AG09319 (cell line): ENCODE results near the gene SRGN.

Experiments used
- DNase-seq: peaks from one replicate; pipeline ENCODE4 v3.0.0-alpha.2; 2010; ENCODE audit warnings: low read depth; ENCODE audit errors: extremely low read depth
- TF ChIP-seq, protein P1 (sequence below): IDR thresholded peaks from 2 replicates; pipeline ENCODE4 v1.5.1; 2011; ENCODE audit warnings: low read depth, mild to moderate bottlenecking, inconsistent platforms, low read length, moderate library complexity

SRGN gene

DNA sequence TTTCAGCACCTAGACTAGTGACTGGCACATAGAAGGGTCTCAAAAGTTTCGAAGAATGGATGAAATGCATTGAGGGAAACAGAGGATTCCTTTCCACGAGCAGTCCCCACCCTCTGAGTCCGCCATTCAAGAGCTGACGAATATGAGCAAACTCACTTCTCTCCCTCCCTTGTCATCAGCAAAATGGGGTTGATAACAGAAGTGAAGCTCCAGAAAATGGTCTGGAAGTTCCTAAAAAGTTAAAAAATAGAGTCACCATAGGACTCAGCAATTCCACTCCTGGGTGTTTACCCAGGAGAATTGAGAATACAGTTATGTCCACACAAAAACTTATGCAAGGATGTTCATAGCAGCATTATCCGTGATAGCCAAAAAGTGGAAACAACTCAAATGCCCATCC lies 25.0 kb upstream of the SRGN start:
- DNase-seq: no peak
- TF ChIP-seq, protein P1, sequence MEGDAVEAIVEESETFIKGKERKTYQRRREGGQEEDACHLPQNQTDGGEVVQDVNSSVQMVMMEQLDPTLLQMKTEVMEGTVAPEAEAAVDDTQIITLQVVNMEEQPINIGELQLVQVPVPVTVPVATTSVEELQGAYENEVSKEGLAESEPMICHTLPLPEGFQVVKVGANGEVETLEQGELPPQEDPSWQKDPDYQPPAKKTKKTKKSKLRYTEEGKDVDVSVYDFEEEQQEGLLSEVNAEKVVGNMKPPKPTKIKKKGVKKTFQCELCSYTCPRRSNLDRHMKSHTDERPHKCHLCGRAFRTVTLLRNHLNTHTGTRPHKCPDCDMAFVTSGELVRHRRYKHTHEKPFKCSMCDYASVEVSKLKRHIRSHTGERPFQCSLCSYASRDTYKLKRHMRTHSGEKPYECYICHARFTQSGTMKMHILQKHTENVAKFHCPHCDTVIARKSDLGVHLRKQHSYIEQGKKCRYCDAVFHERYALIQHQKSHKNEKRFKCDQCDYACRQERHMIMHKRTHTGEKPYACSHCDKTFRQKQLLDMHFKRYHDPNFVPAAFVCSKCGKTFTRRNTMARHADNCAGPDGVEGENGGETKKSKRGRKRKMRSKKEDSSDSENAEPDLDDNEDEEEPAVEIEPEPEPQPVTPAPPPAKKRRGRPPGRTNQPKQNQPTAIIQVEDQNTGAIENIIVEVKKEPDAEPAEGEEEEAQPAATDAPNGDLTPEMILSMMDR: no peak

DNA sequence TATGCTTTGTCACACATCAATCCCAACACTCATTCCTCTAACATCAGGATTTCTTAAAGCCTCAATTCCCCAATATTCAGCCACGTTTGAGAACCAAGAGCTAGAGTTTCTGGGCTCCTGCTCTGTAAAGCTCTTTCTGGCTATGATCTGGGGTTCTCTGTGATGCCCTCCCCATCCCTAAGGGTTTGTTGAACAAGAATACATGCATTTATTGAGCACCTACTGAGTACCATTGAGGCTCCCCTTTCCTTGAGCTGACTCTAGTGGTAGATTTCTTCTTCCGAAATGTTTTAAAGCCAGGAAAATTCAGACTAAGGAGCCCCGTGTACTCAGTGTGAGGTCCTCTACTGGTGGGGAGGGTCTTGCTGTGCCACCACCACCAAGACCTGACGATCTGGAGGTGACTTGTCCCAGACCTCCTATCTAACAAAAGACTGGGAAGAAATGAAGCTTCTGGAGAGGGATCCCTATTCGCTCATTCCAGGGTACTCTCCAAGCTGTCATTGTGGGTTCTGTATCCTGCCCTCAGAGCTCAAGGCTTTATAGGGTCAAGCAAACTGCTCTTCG lies 23.1 kb upstream of the SRGN start:
- TF ChIP-seq, protein P1: no peak
- DNase-seq: no peak

DNA sequence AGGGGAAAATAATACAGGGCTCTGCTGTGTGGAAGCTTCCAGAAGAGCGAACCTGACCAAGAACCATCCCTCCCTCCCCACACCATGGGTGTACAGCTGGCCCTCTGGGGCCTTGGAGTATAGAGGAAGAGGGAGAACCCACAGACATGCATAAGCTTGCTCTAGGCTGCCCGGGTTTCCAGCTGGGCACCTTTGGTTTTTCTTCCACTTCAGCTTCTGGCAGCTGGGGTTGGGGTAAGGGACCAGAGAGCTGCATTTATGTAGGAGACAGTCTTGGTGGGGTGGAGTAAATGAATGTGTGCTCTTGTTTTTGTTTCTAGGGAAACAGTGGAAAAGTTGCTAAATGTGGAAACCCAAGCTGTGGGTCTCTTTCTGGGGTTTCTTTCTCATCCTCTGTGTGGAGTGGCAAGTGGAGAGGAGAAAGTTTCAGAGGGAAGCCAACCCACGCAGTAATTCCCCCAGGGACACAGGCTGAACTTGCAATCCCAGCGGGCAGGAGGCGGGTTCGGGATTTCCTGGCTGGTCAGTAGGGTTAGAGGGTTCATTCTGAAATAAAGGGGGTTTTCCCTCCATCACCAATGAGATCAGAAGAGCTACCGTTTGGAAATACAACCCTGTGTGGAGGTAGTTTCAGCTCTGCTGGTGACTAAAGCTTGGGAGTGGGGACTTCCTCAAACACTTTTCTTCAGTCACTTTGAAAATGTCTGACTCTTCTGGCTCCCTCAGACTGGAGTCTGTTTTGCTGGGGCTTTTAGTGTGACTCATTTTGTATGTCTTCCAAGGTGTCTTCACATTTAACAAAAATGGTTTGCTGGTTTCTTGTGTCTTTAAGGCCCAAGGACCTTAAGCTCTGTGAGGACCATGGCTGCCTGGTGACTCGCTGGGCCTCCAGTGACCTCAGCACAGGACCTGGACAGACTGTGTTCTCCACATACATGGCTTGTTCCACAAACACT lies 22.2 kb upstream of the SRGN start:
- TF ChIP-seq, protein P1: no peak
- no peak for DNase-seq

DNA sequence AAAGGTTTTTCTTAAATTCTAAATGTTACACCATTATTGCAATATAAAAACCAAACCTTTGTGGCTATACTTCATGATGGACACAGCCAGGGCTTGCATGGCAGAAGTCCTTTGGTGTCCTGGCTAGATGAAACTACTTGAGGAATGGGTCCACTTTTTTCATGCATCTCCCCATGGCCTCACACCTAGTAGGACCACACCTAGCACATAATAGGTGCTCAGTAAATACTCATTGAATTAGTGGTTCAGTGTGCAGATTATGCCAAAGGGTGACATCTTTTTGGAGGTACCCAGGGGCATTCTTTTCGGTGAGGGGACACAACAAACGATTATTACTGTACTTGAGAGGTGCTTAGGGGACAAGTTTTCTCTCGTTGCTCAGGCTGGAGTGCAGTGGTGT lies 20.7 kb upstream of the SRGN start:
- TF ChIP-seq, protein P1: no peak
- no peak for DNase-seq

DNA sequence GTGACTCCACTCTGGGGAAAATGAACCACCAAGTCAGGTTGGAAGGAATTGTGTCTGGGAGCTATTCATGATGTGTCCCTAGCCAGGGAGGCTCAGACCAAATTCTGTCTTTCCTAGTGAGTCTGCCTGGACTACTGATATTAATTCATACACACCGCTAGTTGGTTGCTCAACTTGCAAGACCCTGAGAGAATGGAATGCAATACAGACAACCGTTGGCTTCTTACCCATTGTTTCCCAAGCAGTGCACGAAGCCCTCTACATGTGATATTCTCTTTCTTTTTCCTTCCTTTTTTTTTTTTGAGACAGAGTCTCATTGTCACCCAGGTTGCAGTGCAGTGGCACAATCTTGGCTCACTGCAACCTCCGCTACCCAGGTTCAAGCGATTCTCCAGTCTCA lies 19.4 kb upstream of the SRGN start:
- DNase-seq: no peak
- TF ChIP-seq, protein P1: no peak

DNA sequence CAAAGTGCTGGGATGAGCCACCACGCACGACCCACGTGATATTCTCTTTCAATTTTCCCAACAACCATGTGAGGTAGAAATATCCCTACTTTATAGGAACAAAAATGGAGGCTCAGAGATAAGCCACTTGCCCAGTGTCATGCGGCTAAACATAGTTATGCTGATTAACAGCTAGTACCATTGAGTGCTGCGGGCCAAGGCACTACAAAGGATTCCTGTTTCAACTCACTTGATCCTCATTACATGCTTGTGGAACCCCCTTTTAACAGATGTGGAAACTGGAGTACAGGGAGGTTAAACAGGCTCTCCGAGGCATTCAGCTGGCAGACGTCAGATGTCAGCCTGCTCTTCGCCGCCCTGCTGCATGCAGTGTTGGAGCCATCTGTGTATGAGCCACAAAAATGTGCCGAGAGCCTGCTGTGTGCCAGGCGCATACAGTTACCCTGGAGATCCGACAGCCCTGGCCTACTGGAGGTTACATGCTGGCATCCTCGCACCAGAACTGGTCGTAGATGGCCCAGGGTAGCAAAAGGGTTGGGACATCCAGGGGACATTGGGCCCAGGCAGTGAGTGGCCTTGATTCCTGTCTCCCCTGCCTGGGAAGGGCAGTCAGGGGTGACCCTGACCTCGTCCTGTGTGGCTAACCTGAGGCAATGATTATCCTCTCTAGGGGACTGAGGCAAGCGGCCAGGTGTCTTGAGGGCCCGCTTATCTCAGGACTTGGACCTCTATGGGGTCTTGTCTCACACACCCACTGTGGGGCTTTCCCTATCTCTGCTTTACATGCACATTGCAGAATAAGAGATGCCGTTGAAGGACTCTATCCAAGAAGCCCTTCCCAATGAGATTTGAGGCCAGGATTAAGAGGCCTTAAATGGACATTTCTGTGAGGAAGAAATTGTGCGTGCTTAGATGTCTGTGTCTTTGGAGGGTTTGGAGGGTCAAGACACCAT lies 18.5 kb upstream of the SRGN start:
- DNase-seq: no peak
- TF ChIP-seq, protein P1: no peak
